Subcutaneous abdominal adipose tissue (tissue), 5 donors: ENCODE data around the gene SLX4.

Source experiments
- H3K27ac ChIP-seq: one replicate; pipeline ENCODE4 v1.7.0; 2013; ENCODE audit warnings: low read depth, mild to moderate bottlenecking, inconsistent platforms, low read length, moderate library complexity
- H3K27me3 ChIP-seq, 5 donors: one replicate each; pipeline ENCODE4 v1.7.0; 2013; ENCODE audit warnings: low read length in 5 of 5, inconsistent platforms in 1 of 5; ENCODE audit not compliant: control insufficient read depth in 5 of 5, insufficient read depth in 4 of 5
- H3K36me3 ChIP-seq, 5 donors: one replicate each; pipeline ENCODE4 v1.7.0; 2013; ENCODE audit warnings: low read length in 5 of 5; ENCODE audit not compliant: control insufficient read depth in 5 of 5, insufficient read depth in 5 of 5
- H3K4me1 ChIP-seq, 5 donors: one replicate each; pipeline ENCODE4 v1.7.0; 2013; ENCODE audit warnings: low read length in 5 of 5, mild to moderate bottlenecking in 3 of 5, moderate library complexity in 1 of 5; ENCODE audit not compliant: control insufficient read depth in 5 of 5, insufficient read depth in 5 of 5
- H3K4me3 ChIP-seq, 5 donors: one replicate each; pipeline ENCODE4 v1.7.0; 2013; ENCODE audit warnings: low read length in 5 of 5, low read depth in 1 of 5
- H3K9ac ChIP-seq, 5 donors: one replicate each; pipeline ENCODE4 v1.7.0; 2013; ENCODE audit warnings: low read length in 5 of 5, mild to moderate bottlenecking in 4 of 5, moderate library complexity in 3 of 5
- H3K9me3 ChIP-seq, 5 donors: one replicate each; pipeline ENCODE4 v1.7.0; 2013; ENCODE audit warnings: low read length in 5 of 5; ENCODE audit not compliant: control insufficient read depth in 5 of 5
- donor health status: healthy.
- donor health status: healthy.
- donor health status: healthy.
- donor health status: healthy.
- donor health status: healthy.

SLX4 gene

GRCh38 chr16:3577302-3577752 lies 34.1 kb downstream of the SLX4 start, which contains the start of gene NLRC3:
Gene NLRC3, minus strand, starts transcription at chr16:3577403. Its CDS starts 12,367 bp downstream, at chr16:3565036.
- Histone ChIP-seq H3K9me3 (no peaks in the 10 kb centered on the region), H3K4me1 (peaks cover 0 to 10% (median 2%) of the 10 kb centered on the region in 5 donors), H3K27ac (no peak within 1 kb of the TSS), H3K4me3 (peak within 1 kb of the TSS in 3 of 5 donors; percentile 32 to 55 (median 46)), H3K9ac (no peak within 1 kb of the TSS), H3K36me3 (peaks cover 0 to 4% (median 1%) of the 10 kb centered on the region in 5 donors), H3K27me3 (peaks cover 10 to 25% (median 15%) of the 10 kb centered on the region in 5 donors)

DNA sequence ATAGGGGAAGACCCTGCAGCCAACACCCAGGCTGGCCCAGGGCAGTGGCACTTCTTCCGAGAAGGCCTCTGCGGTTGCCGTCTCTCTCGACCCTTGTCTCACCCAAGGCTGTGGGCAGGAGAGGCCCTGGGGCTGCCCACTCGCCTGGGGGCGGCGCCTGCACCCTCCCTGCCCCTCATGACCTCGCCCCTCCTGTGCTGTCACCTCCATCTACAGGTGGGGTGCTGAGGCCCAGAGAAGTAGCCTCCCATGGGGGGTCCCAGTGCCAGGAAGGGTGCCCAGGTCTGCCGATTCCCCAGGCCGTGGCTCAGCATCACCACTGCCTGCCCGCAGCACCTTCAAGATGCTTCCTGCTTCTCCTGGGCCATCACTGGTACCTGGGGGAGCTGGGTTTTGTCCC lies 35.2 kb downstream of the SLX4 start:
- peak overlapping the region in 1 of 5 donors; percentile 9 for H3K4me3 ChIP-seq
- H3K9me3 ChIP-seq = no peaks in the 10 kb centered on the region
- H3K27me3 ChIP-seq = peaks cover 10 to 25% (median 15%) of the 10 kb centered on the region in 5 donors
- H3K27ac ChIP-seq = no peak overlapping the region
- peaks cover 0 to 10% (median 2%) of the 10 kb centered on the region in 5 donors for H3K4me1 ChIP-seq
- peaks cover 0 to 2% (median 0%) of the 10 kb centered on the region in 5 donors for H3K36me3 ChIP-seq
- H3K9ac ChIP-seq = no peak overlapping the region

DNA sequence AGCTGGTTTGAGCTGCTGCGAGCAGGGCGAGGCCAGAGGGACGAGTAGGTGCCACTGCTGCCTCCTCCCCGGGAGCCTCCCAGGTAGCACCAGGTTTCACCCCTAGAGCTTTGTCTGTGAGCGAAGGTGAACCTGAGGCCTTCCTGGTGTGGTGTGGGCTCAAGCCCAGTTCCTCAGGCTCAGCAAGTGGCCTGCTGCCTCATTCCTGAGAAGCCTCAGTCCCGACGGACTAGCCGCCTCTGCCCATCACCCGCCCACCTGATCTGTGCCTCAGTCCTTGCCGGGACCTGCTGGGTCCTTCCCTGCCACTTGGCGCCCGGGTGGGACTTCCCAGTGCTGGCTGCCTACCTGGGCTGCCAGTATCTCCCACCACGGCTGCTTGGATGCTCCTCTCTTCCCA lies 35.9 kb downstream of the SLX4 start:
- H3K9me3 ChIP-seq = peaks cover under 1 to 6% (median 4%) of the 10 kb centered on the region in 5 donors
- no peak overlapping the region for H3K9ac ChIP-seq
- no peak overlapping the region for H3K4me3 ChIP-seq
- H3K4me1 ChIP-seq = peaks cover 0 to 10% (median 2%) of the 10 kb centered on the region in 5 donors
- no peak overlapping the region for H3K27ac ChIP-seq
- H3K36me3 ChIP-seq = no peaks in the 10 kb centered on the region
- H3K27me3 ChIP-seq = peaks cover 10 to 25% (median 15%) of the 10 kb centered on the region in 5 donors

GRCh38 chr16:3574195-3574594 lies 37.2 kb downstream of the SLX4 start:
- H3K36me3 ChIP-seq = no peaks in the 10 kb centered on the region
- H3K9me3 ChIP-seq = peaks cover 4 to 9% (median 6%) of the 10 kb centered on the region in 5 donors
- H3K9ac ChIP-seq = no peak overlapping the region
- peaks cover 10 to 22% (median 15%) of the 10 kb centered on the region in 5 donors for H3K27me3 ChIP-seq
- H3K27ac ChIP-seq = no peak overlapping the region
- H3K4me1 ChIP-seq = peaks cover 0 to 10% (median 2%) of the 10 kb centered on the region in 5 donors
- H3K4me3 ChIP-seq = no peak overlapping the region

DNA sequence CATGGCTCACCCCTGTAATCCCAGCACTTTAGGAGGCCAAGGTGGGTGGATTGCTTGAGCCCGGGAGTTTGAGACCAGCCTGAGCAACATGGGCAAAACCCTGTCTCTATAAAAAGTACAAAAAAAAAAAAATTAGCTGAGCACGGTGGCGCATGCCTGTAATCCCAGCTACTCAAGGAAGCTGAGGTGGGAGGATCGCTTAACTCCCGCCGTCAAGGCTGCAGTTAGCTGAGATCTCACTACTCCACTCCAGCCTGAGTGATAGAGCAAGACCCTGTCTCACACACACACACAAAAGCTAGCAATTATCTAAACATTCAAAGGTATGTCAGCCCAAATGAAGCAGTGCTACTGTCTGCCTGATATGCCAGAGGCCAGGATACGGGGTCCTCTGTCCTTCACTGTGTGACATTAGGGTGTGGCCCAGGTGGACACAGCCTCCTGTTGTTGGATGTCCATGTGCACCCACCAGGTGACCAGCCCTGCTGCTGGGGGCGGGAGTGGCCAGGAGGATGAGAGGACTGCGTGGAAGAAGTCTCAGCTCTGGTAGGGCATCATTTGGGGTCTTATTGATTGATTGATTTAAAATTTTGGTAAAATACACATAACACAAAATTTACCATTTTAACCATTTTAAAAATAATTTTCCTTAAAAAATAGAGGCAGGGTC lies 38.1 kb downstream of the SLX4 start:
- Histone ChIP-seq H3K9me3 (peaks cover 4 to 9% (median 6%) of the 10 kb centered on the region in 5 donors), H3K9ac (no peak overlapping the region), H3K27me3 (peaks cover 8 to 18% (median 11%) of the 10 kb centered on the region in 5 donors), H3K4me1 (peaks cover 0 to 6% (median 2%) of the 10 kb centered on the region in 5 donors), H3K36me3 (no peaks in the 10 kb centered on the region), H3K4me3 (no peak overlapping the region), H3K27ac (no peak overlapping the region)

GRCh38 chr16:3570420-3571062 lies 40.9 kb downstream of the SLX4 start:
- H3K4me1 ChIP-seq = no peaks in the 10 kb centered on the region
- no peaks in the 10 kb centered on the region for H3K36me3 ChIP-seq

DNA sequence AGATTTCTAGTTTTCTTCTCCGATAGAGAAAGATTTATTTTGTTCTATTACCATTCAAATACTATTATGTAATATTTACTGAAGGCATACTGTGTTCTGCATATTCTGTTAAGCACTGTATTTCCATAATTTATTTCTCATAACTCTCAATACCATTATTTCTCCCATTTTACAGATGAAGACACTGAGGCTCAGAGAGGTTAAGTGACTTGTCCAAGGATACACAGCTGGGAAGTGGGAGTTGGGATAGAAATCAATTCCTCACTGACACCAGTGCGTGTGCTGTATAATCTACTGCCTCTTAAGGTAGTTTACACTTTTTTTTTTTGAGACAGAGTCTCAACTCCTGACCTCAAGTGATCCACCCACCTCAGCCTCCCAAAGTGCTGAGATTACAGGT lies 41.6 kb downstream of the SLX4 start:
- H3K27me3 ChIP-seq = no peaks in the 10 kb centered on the region
- peaks cover 4 to 9% (median 6%) of the 10 kb centered on the region in 5 donors for H3K9me3 ChIP-seq
- H3K4me1 ChIP-seq = no peaks in the 10 kb centered on the region
- H3K27ac ChIP-seq = no peak overlapping the region
- no peak overlapping the region for H3K9ac ChIP-seq
- H3K4me3 ChIP-seq = no peak overlapping the region
- no peaks in the 10 kb centered on the region for H3K36me3 ChIP-seq

More at GRCh38 chr16:3570420-3571062, 40.9 kb downstream of the SLX4 start:
- Histone ChIP-seq H3K27ac (no peak overlapping the region), H3K27me3 (peaks cover 0 to 5% (median 4%) of the 10 kb centered on the region in 5 donors), H3K9me3 (peaks cover 4 to 9% (median 6%) of the 10 kb centered on the region in 5 donors), H3K9ac (no peak overlapping the region), H3K4me3 (no peak overlapping the region)

DNA sequence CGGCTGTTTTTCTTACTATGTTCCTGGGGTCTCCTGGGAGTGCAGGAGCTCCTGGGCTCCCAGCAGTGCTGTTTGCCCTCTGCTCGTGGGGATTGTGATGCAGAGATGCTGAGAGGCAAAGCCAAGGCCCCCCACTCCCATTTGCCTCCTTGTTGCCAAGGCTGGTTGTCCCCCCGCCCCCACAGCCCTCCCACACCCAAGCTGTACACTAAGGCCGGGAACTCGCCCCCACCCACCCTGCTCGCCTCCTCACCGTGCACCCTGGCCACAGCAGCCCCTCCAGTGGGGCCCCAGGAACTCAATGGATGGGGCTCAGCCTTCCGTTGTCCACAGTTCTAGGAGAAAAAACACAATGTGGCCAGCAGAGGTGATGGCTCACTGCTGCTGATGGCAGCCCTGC lies 44.4 kb downstream of the SLX4 start:
- peaks cover 0 to 3% (median 0%) of the 10 kb centered on the region in 5 donors for H3K36me3 ChIP-seq
- H3K27me3 ChIP-seq = no peaks in the 10 kb centered on the region

GRCh38 chr16:3564889-3565141 lies 46.6 kb downstream of the SLX4 start:
- H3K4me3 ChIP-seq = no peak overlapping the region
- no peak overlapping the region for H3K27ac ChIP-seq
- H3K9me3 ChIP-seq = no peaks in the 10 kb centered on the region
- H3K9ac ChIP-seq = no peak overlapping the region
- H3K36me3 ChIP-seq = peaks cover 0 to 3% (median 0%) of the 10 kb centered on the region in 5 donors
- no peaks in the 10 kb centered on the region for H3K27me3 ChIP-seq
- peaks cover 0 to 4% (median 0%) of the 10 kb centered on the region in 5 donors for H3K4me1 ChIP-seq

More for the DNA sequence above, 44.4 kb downstream of the SLX4 start:
- no peak overlapping the region for H3K27ac ChIP-seq
- H3K4me3 ChIP-seq = no peak overlapping the region
- H3K9ac ChIP-seq = no peak overlapping the region
- peaks cover 4 to 9% (median 6%) of the 10 kb centered on the region in 5 donors for H3K9me3 ChIP-seq
- peaks cover 0 to 4% (median 0%) of the 10 kb centered on the region in 5 donors for H3K4me1 ChIP-seq
